Keratinocyte (primary cell): ENCODE results near the gene KRTAP5-2. TPM values are rescaled to one million over a fixed set of nuclear protein-coding genes. Genes with fewer than 3 reads are reported as not detected.
A peak's percentile ranks its signal among the peaks of the same experiment; 100 is the strongest.

Experiments used
- DNase-seq: peaks from one replicate; pipeline ENCODE4 v3.0.0-alpha.2; 2011; ENCODE audit warnings: low read depth, missing footprints, low spot score
- FAIRE-seq: peaks from 2 replicates; lab custom pipeline; 2011; peaks lifted over from hg19 to GRCh38; lab: Jason Lieb, UNC
- H2AFZ ChIP-seq: 2 replicates; pipeline ENCODE4 v1.6.0; 2012; ENCODE audit warnings: low read length, control low read depth, inconsistent platforms; ENCODE audit not compliant: control insufficient read depth
- H3K27ac ChIP-seq: 2 replicates; pipeline ENCODE4 v1.5.1; 2011; ENCODE audit warnings: low read length; ENCODE audit not compliant: control insufficient read depth, insufficient read depth
- H3K27me3 ChIP-seq: 3 replicates; pipeline ENCODE4 v1.6.0; 2011; ENCODE audit warnings: low read length; ENCODE audit not compliant: control insufficient read depth, insufficient read depth; ENCODE audit errors: extremely low read depth
- H3K36me3 ChIP-seq, 2 experiments: 2 replicates in 1 of 2; 3 replicates in 1 of 2; pipeline ENCODE4 v1.5.1; 2011; ENCODE audit warnings: low read length in 2 of 2, mild to moderate bottlenecking in 1 of 2; ENCODE audit not compliant: control insufficient read depth in 2 of 2, insufficient read depth in 2 of 2; ENCODE audit errors: extremely low read depth in 1 of 2
- H3K4me1 ChIP-seq: 3 replicates; pipeline ENCODE4 v1.5.1; 2011; ENCODE audit warnings: low read length; ENCODE audit not compliant: control insufficient read depth, insufficient read depth; ENCODE audit errors: extremely low read depth
- H3K4me2 ChIP-seq: 3 replicates; pipeline ENCODE4 v1.6.0; 2011; ENCODE audit warnings: low read depth, low read length; ENCODE audit not compliant: control insufficient read depth, insufficient read depth; ENCODE audit errors: extremely low read depth
- H3K4me3 ChIP-seq, 3 experiments: fragments of 200-600 bp in 1 of 3; sonication (generic) in 1 of 3; 2 replicates in 2 of 3; 3 replicates in 1 of 3; pipeline ENCODE4 v1.5.1; 2011 to 2016; ENCODE audit warnings: low read length in 3 of 3, mild to moderate bottlenecking in 3 of 3, control low read depth in 2 of 3, inconsistent platforms in 1 of 3, low read depth in 1 of 3, mixed read lengths in 1 of 3, mixed run types in 1 of 3, moderate library complexity in 1 of 3; ENCODE audit not compliant: control insufficient read depth in 2 of 3, insufficient read depth in 2 of 3; ENCODE audit errors: extremely low read depth in 1 of 3
- H3K79me2 ChIP-seq: 2 replicates; pipeline ENCODE4 v1.6.0; 2012; ENCODE audit warnings: low read length; ENCODE audit not compliant: control insufficient read depth, insufficient read depth
- H3K9ac ChIP-seq: 3 replicates; pipeline ENCODE4 v1.6.0; 2011; ENCODE audit warnings: low read length; ENCODE audit not compliant: control insufficient read depth, insufficient read depth; ENCODE audit errors: extremely low read depth
- H3K9me1 ChIP-seq: 3 replicates; pipeline ENCODE4 v1.6.0; 2011; ENCODE audit warnings: low read length; ENCODE audit not compliant: control insufficient read depth, insufficient read depth; ENCODE audit errors: extremely low read depth
- H3K9me3 ChIP-seq: 2 replicates; pipeline ENCODE4 v1.5.1; 2012; ENCODE audit warnings: low read depth, low read length; ENCODE audit not compliant: control insufficient read depth
- H4K20me1 ChIP-seq: 3 replicates; pipeline ENCODE4 v1.6.0; 2011; ENCODE audit warnings: low read length; ENCODE audit not compliant: control insufficient read depth, insufficient read depth; ENCODE audit errors: extremely low read depth
- EZH2 ChIP-seq: IDR thresholded peaks from one replicate; pipeline ENCODE4 v1.6.1; 2012; ENCODE audit warnings: inconsistent platforms, mild to moderate bottlenecking, low read length, moderate library complexity
- dilution Hi-C: fragments of 300-500 bp; cut with MboI; formaldehyde crosslinking; loops from one replicate; pipeline ENCODE4 v1.7.0; 2020; ENCODE audit warnings: low sequenced_read_pairs; ENCODE audit not compliant: extremely low pct_ligation_motif_present
- polyA plus RNA-seq, 5 experiments: library from polyadenylated mRNA; depleted of rRNA in 3 of 5; stranded (reverse) in 3 of 5; stranded (forward) in 1 of 5; unstranded in 1 of 5; fragments of >200 nt; gene quantifications; 1 replicate in 1 of 5; 2 replicates in 3 of 5; 3 replicates in 1 of 5; pipeline versions ENCODE4 v1.2.1 to v1.2.3, GENCODE V29; 2011 to 2012; ENCODE audit warnings: missing spikeins in 2 of 5, low read depth in 1 of 5, low replicate concordance in 1 of 5
- TF ChIP-seq, protein P1 (sequence below), 3 experiments: IDR thresholded peaks in 1 of 3; conservative IDR thresholded peaks in 1 of 3; optimal IDR thresholded peaks in 1 of 3; 2 replicates in 2 of 3; 3 replicates in 1 of 3; pipeline versions ENCODE3 to v1.5.1; 2011; ENCODE audit warnings: low read length in 3 of 3, mild to moderate bottlenecking in 3 of 3, moderate library complexity in 2 of 3, control low read depth in 1 of 3, inconsistent platforms in 1 of 3; ENCODE audit not compliant: insufficient read depth in 2 of 3; ENCODE audit errors: extremely low read depth in 1 of 3

The KRTAP5-2 gene
- polyA plus RNA-seq, 1 donor (not counting 4 experiments of a cell fraction or from before 2014, with no cell fraction given) = not detected

- peaks cover 3% of the 10 kb centered on the region for H3K4me1 ChIP-seq
- no peaks in the 10 kb centered on the region for H3K9me3 ChIP-seq
- H2AFZ ChIP-seq = no peak overlapping the region
- TF ChIP-seq EZH2 = peak; percentile 89
- TF ChIP-seq, protein P1, sequence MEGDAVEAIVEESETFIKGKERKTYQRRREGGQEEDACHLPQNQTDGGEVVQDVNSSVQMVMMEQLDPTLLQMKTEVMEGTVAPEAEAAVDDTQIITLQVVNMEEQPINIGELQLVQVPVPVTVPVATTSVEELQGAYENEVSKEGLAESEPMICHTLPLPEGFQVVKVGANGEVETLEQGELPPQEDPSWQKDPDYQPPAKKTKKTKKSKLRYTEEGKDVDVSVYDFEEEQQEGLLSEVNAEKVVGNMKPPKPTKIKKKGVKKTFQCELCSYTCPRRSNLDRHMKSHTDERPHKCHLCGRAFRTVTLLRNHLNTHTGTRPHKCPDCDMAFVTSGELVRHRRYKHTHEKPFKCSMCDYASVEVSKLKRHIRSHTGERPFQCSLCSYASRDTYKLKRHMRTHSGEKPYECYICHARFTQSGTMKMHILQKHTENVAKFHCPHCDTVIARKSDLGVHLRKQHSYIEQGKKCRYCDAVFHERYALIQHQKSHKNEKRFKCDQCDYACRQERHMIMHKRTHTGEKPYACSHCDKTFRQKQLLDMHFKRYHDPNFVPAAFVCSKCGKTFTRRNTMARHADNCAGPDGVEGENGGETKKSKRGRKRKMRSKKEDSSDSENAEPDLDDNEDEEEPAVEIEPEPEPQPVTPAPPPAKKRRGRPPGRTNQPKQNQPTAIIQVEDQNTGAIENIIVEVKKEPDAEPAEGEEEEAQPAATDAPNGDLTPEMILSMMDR (optimal IDR thresholded peaks at IDR 0.05 in 1 of 3, IDR thresholded peaks at IDR 0.05 in 1 of 3, conservative IDR thresholded peaks at IDR 0.05 in 1 of 3; ENCODE audit: extremely low read depth in 1 of 3, insufficient read depth in 2 of 3, low read length in 3 of 3) = no peak
- H3K27ac ChIP-seq = no peak overlapping the region
- H3K9ac ChIP-seq = no peak overlapping the region
- dilution Hi-C loops = no loop called here
- FAIRE-seq = no peak
- no peak for DNase-seq
- H3K27me3 ChIP-seq = peaks cover 62% of the 10 kb centered on the region
- H3K4me3 ChIP-seq = no peak overlapping the region
- no peaks in the 10 kb centered on the region for H3K36me3 ChIP-seq
- peak overlapping the region; percentile 48 for H3K4me2 ChIP-seq
- H4K20me1 ChIP-seq = no peaks in the 10 kb centered on the region
- H3K79me2 ChIP-seq = no peaks in the 10 kb centered on the region
- H3K9me1 ChIP-seq = no peaks in the 10 kb centered on the region
Observed at GRCh38 chr11:1547467-1548098, 50.5 kb downstream of the KRTAP5-2 start.

Other genes starting within 250 kb of the KRTAP5-2 start
- 0.09 to 0.85 TPM (median 0.20 TPM) in 3 replicates for gene BRSK2, start 208.4 kb downstream of the KRTAP5-2 start, polyA plus RNA-seq
- 33.7 to 61.9 TPM (median 37.7 TPM) in 3 replicates for gene MOB2, start 111.5 kb downstream of the KRTAP5-2 start, polyA plus RNA-seq
- 0.58 to 1.7 TPM (median 1.3 TPM) in 3 replicates for gene DUSP8, start 26.0 kb downstream of the KRTAP5-2 start, polyA plus RNA-seq
- gene KRTAP5-1, start 13.0 kb downstream of the KRTAP5-2 start, polyA plus RNA-seq = not detected in 3 replicates
- gene KRTAP5-3, start 10.2 kb upstream of the KRTAP5-2 start, polyA plus RNA-seq = not detected in 3 replicates
- not detected in 3 replicates for gene KRTAP5-4, start 23.8 kb upstream of the KRTAP5-2 start, polyA plus RNA-seq
- not detected in 3 replicates for gene KRTAP5-5, start 31.5 kb upstream of the KRTAP5-2 start, polyA plus RNA-seq
- gene KRTAP5-6, start 98.9 kb upstream of the KRTAP5-2 start, polyA plus RNA-seq = not detected in 3 replicates
- gene IFITM10, start 152.3 kb upstream of the KRTAP5-2 start, polyA plus RNA-seq = 0.03 to 0.18 TPM (median 0.14 TPM) in 3 replicates
- gene CTSD, start 165.6 kb upstream of the KRTAP5-2 start, polyA plus RNA-seq = 152 to 353 TPM (median 215 TPM) in 3 replicates
- 19.3 to 26.4 TPM (median 22.3 TPM) in 3 replicates for gene SYT8, start 236.7 kb upstream of the KRTAP5-2 start, polyA plus RNA-seq
- 7.5 to 10.7 TPM (median 9.4 TPM) in 3 replicates for gene TNNI2, start 240.7 kb upstream of the KRTAP5-2 start, polyA plus RNA-seq